Measurements from ENCODE around the gene ATIC. TPM values are rescaled to one million over a fixed set of nuclear protein-coding genes. Genes with fewer than 3 reads are reported as not detected.

ATIC gene
- total RNA-seq, 1 experiment from 2014 or later: 295 TPM

GRCh38 chr2:215376103-215376780 is 64.4 kb downstream of the ATIC start:
- H3K27ac ChIP-seq (ENCODE audit: insufficient read length, low read depth, low read length): no peak overlapping the region
- no CpG with 5 or more reads among the region's 9 CpGs for WGBS (ENCODE audit: extremely low coverage, insufficient read length, low lambda C conversion rate)

More at GRCh38 chr2:215376103-215376780, 64.4 kb downstream of the ATIC start:
- H2BK120ac ChIP-seq (ENCODE audit: low read depth, low read length, poor library complexity, severe bottlenecking): no peak overlapping the region
- H4K8ac ChIP-seq (replicated peaks; ENCODE audit: insufficient read length, low read depth, low read length): no peak overlapping the region
- no peak overlapping the region for H2BK20ac ChIP-seq (ENCODE audit: low read depth, low read length, poor library complexity, severe bottlenecking)
- Mint-ChIP-seq H3K9me3 (no peaks in the 10 kb centered on the region), H3K4me3 (no peak overlapping the region), H3K27me3 (ENCODE audit: low read depth) (no peaks in the 10 kb centered on the region), H3K36me3 (ENCODE audit: insufficient read depth in 1 of 3, low read depth in 3 of 3) (peaks cover 13 to 41% (median 21%) of the 10 kb centered on the region in 3 experiments; a peak in 6 of 7 replicates), H3K4me1 (no peaks in the 10 kb centered on the region), H3K27ac (no peak overlapping the region)
- no peaks in the 10 kb centered on the region for H3K4me1 ChIP-seq (ENCODE audit: insufficient read depth, low read length)
- H3T11ph ChIP-seq (ENCODE audit: low read length): no peak overlapping the region
- no peak overlapping the region for H2AK5ac ChIP-seq (ENCODE audit: insufficient read length, low read length)
- no peak overlapping the region for H2BK12ac ChIP-seq (ENCODE audit: insufficient read length, low read depth, low read length)
- no peak for DNase-seq
- H2AFZ ChIP-seq (ENCODE audit: low read length): no peak overlapping the region
- H3K27me3 ChIP-seq (ENCODE audit: insufficient read depth, low read length): no peaks in the 10 kb centered on the region; the same call in 1 of the 2 replicates
- H3K9me3 ChIP-seq (ENCODE audit: control insufficient read depth, low read depth, low read length): no peaks in the 10 kb centered on the region
- no peak overlapping the region for H4K5ac ChIP-seq (ENCODE audit: insufficient read length, low read depth, low read length)
- no peak overlapping the region for H2BK15ac ChIP-seq (ENCODE audit: low read depth, low read length)
- no peak overlapping the region for H3K9ac ChIP-seq (ENCODE audit: extremely low read depth, insufficient read length, low read length)
- TF ChIP-seq, protein P1, sequence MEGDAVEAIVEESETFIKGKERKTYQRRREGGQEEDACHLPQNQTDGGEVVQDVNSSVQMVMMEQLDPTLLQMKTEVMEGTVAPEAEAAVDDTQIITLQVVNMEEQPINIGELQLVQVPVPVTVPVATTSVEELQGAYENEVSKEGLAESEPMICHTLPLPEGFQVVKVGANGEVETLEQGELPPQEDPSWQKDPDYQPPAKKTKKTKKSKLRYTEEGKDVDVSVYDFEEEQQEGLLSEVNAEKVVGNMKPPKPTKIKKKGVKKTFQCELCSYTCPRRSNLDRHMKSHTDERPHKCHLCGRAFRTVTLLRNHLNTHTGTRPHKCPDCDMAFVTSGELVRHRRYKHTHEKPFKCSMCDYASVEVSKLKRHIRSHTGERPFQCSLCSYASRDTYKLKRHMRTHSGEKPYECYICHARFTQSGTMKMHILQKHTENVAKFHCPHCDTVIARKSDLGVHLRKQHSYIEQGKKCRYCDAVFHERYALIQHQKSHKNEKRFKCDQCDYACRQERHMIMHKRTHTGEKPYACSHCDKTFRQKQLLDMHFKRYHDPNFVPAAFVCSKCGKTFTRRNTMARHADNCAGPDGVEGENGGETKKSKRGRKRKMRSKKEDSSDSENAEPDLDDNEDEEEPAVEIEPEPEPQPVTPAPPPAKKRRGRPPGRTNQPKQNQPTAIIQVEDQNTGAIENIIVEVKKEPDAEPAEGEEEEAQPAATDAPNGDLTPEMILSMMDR (conservative IDR thresholded peaks at IDR 0.05): no peak
- H3K79me1 ChIP-seq (ENCODE audit: insufficient read depth, low read depth, low read length, poor library complexity, severe bottlenecking): no peaks in the 10 kb centered on the region
- no peak overlapping the region for H2BK5ac ChIP-seq (ENCODE audit: insufficient read length, low read length)
- no peaks in the 10 kb centered on the region for H3K79me2 ChIP-seq (ENCODE audit: insufficient read depth, low read length)
- H3K14ac ChIP-seq (ENCODE audit: insufficient read depth, low read length): no peak overlapping the region
- no peak overlapping the region for H3K18ac ChIP-seq (ENCODE audit: insufficient read length, low read depth, low read length)
- no peak overlapping the region for H3K56ac ChIP-seq (ENCODE audit: insufficient read length, low read depth, low read length)
- no peak overlapping the region for H3K4me2 ChIP-seq (ENCODE audit: insufficient read depth, insufficient read length, low read length)
- peaks cover 2% of the 10 kb centered on the region for H3K23me2 ChIP-seq (ENCODE audit: insufficient read length, low read depth, low read length, poor library complexity, severe bottlenecking)
- no peak overlapping the region for H3K4ac ChIP-seq (ENCODE audit: low read depth, low read length)
- no peak overlapping the region for H3K23ac ChIP-seq (ENCODE audit: insufficient read length, low read depth, low read length)
- H4K20me1 ChIP-seq (ENCODE audit: control insufficient read depth, insufficient read depth, insufficient read length): no peaks in the 10 kb centered on the region
- no peak overlapping the region for H4K91ac ChIP-seq (ENCODE audit: insufficient read length, low read depth, low read length)

Data from H9 (cell line).